MM.1S (cell line): ENCODE results near the gene VSIG2.
A peak's percentile ranks its signal among the peaks of the same experiment; 100 is the strongest.

Experiments
- CTCF ChIP-seq: fragments of 300-600 bp; sonication (generic); IDR thresholded peaks from 2 replicates; pipeline ENCODE4 v1.5.1; 2016; ENCODE audit warnings: antibody characterized with exemption, low read length, mixed read lengths
- EZH2 ChIP-seq: fragments of 300-600 bp; sonication (generic); optimal IDR thresholded peaks from 2 replicates; pipeline ENCODE3; 2017; ENCODE audit warnings: low read depth, mild to moderate bottlenecking, antibody characterized with exemption, low read length, mixed read lengths

DNA sequence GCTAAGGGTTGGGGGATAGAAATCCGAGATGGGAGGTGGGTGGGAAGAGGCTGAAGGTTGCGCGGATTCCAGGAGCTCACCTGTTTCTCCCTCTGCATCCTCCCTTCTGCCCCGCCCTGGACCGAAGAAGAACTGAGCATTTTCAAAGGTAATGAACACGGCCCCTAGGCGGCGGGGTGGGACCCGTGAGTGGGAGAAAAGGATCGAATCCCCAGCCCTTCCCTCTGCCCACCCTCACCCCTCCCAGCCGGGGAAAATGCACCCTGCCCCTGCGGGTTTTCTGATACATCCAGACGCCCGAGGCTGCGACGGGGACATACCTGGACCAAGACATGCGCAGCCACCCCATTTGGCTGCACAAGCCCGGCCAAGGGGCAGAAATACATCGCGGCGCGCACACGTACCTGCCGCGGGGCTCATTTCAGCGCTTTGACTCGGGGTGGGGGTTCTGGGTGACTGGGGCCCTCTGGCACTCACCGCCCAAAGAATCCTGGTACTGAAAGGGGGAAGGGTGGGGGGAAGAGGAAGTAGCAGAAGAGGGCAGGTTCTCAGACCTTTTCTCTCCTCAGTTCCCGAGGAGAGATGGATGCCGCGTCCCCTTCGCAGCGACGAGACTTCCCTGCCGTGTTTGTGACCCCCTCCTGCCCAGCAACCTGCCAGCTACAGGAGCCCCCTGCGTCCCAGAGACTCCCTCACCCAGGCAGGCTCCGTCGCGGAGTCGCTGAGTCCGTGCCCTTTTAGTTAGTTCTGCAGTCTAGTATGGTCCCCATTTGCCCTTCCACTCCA, 6.0 kb downstream of the VSIG2 start:
- TF ChIP-seq EZH2 = no peak
- peak; percentile 49 for TF ChIP-seq CTCF
